Kidney epithelial cell (primary cell): ENCODE results near the gene SYS1. TPM values are rescaled to one million over a fixed set of nuclear protein-coding genes. Genes with fewer than 3 reads are reported as not detected.

Source experiments
- DNase-seq: peaks from one replicate; pipeline ENCODE4 v3.0.0-alpha.2; 2010; ENCODE audit warnings: low read depth
- H3K27me3 ChIP-seq: 2 replicates; pipeline ENCODE4 v1.6.0; 2011; ENCODE audit warnings: low read length; ENCODE audit not compliant: control insufficient read depth, insufficient read depth
- H3K36me3 ChIP-seq: 2 replicates; pipeline ENCODE4 v1.5.1; 2011; ENCODE audit warnings: low read length; ENCODE audit not compliant: control insufficient read depth, insufficient read depth
- H3K4me3 ChIP-seq: 2 replicates; pipeline ENCODE4 v1.5.1; 2011; ENCODE audit warnings: low read depth, mild to moderate bottlenecking, control low read depth, low read length
- total RNA-seq: library from RNA; depleted of rRNA; stranded (reverse); fragments of >200 nt; gene quantifications from 2 replicates; pipeline ENCODE4 v1.2.3, GENCODE V29; 2015
- TF ChIP-seq, protein P1 (sequence below): IDR thresholded peaks from 2 replicates; pipeline ENCODE4 v1.5.1; 2011; ENCODE audit warnings: mild to moderate bottlenecking, moderate library complexity, low read length, control low read depth, inconsistent platforms; ENCODE audit not compliant: insufficient read depth, poor library complexity, severe bottlenecking

Gene SYS1
- total RNA-seq, 1 donor from 2014 or later: 54.3 TPM

DNA sequence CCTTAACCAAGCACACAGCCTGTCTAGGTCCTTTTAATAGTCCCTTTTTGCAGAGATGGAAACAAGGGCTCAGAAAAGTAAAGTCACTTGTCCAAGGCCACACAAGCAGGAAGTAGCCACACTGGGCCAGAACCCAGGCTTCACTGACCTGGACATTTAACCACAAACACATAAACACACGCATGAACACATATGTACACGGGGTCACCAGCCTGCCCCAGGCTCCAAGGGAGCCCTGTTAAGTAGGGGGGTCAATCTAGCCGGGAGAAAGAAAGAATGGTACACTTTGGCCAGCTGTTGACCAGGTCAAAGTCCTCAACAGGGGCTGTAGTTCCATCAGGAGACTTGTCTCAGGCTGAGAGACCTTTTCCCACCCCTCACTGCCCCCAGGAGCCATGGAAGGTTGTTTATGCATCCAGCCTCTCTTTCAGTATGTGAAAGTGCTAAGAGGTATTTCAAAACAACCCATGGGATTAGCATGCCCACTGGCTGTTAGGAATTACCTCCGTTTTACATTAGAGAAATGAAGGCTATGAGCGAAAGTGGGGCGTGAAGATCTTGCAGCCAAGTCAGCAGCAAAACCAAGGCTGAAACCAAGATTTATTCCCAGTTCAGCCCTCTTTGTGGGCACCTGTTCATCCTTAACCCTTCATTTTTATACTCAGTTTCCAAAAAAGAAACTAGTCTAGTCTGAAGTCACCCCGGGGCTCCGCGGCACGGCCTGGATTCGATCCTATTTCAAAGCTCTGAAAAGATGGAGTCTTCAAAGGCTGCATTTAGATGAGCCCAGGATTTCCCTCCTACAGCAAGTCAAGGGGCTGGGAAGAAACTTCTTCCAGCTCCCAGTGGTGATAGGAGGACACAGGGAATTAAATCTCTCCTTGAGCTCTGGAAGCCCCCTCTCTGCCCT, 24.6 kb upstream of the SYS1 start:
- TF ChIP-seq, protein P1, sequence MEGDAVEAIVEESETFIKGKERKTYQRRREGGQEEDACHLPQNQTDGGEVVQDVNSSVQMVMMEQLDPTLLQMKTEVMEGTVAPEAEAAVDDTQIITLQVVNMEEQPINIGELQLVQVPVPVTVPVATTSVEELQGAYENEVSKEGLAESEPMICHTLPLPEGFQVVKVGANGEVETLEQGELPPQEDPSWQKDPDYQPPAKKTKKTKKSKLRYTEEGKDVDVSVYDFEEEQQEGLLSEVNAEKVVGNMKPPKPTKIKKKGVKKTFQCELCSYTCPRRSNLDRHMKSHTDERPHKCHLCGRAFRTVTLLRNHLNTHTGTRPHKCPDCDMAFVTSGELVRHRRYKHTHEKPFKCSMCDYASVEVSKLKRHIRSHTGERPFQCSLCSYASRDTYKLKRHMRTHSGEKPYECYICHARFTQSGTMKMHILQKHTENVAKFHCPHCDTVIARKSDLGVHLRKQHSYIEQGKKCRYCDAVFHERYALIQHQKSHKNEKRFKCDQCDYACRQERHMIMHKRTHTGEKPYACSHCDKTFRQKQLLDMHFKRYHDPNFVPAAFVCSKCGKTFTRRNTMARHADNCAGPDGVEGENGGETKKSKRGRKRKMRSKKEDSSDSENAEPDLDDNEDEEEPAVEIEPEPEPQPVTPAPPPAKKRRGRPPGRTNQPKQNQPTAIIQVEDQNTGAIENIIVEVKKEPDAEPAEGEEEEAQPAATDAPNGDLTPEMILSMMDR: no peak
- no peak for DNase-seq
- no peaks in the 10 kb centered on the region for H3K36me3 ChIP-seq
- H3K27me3 ChIP-seq: no peaks in the 10 kb centered on the region
- no peak overlapping the region for H3K4me3 ChIP-seq

DNA sequence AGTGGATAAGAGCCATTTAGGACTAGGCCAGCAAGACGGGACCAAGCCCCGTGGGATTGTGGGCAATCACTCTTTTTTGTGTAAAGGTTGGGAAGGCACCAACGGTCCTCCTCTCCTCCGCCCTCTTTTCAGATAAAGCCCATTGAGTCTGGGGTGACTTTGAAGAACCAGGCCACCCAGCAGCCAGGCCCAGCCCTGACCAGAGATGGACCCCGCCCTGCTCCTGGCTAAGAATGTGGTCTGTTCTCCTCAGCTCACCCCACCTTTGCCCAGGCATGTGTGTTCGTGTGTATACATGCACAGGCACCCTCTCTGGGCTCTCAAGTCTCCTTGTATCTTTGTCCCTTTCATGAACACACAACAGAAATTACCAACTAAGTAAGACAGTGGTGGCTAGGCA, 23.9 kb upstream of the SYS1 start:
- TF ChIP-seq, protein P1: no peak
- Histone ChIP-seq H3K27me3 (no peaks in the 10 kb centered on the region), H3K4me3 (no peak overlapping the region), H3K36me3 (no peaks in the 10 kb centered on the region)
- DNase-seq: no peak

DNA sequence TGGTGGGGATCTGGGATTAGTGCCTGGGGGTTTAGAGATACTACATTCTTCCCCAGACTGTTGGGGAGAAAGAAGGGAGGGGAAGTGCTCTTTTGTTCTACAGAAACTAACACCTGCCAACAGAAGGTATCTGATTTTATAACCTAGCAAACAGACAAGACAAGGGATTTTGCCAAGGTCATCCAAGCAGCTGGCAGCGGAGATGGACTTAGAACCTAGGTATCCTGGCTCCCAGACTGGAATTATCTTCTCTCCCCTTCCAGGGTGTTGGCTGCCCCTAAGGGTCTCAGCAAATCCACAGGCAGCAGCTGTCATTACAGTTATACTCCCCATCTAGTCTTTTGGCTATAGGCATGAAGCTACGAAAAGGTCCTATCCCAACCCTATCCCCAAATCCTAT, 23.2 kb upstream of the SYS1 start:
- DNase-seq: no peak
- TF ChIP-seq, protein P1: no peak
- Histone ChIP-seq H3K4me3 (no peak overlapping the region), H3K27me3 (no peaks in the 10 kb centered on the region), H3K36me3 (no peaks in the 10 kb centered on the region)

DNA sequence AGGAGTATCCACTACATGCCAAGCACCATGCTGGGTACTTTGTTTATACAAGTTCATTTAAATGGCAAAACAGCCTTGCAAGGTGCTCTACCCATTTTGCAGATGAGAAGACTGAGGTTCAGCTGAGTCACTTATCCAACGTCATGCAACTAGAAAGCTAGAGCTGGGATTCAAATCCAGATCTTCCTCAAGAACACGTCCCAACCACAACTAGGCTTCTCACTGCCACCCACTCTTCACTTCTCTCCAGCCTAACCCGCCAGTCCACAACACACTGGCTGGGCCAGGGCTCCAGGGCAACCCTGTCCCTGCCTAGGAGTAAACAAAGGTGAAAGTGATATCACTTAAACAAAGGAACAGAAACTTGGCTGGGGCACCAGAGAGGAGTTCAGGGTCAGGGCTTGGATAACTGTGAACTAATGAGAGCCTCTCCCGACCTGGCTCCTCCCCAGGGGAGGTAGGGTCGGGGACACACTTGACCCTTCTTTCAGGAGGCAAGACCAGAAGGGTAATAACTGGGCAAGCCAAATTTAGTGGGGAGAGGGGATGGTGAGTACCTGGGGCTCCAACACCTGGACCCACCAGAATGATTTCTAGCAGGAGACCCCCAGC, 22.6 kb upstream of the SYS1 start:
- TF ChIP-seq, protein P1: no peak
- H3K4me3 ChIP-seq: no peak overlapping the region
- no peaks in the 10 kb centered on the region for H3K36me3 ChIP-seq
- DNase-seq: no peak
- H3K27me3 ChIP-seq: no peaks in the 10 kb centered on the region

DNA sequence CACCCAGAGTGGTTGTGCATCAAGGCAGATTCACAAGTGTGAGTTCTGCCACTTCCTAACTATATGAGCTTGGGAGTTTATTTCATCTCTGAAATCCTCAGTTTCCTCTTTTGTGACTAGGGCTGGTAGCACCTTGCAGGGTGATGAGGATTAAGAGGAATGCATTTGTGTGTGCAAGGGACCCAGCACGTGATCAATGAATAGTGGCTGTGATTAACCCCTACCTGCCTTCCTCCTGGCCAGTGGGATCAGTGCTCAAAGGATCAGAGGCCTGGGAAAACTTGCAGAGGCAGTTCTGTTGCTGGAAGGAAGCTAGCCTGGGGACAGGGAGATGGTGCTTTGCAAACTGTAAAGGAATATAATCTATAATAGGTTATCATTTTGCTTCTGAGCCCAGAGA, 22.0 kb upstream of the SYS1 start:
- no peaks in the 10 kb centered on the region for H3K36me3 ChIP-seq
- TF ChIP-seq, protein P1: no peak
- no peak overlapping the region for H3K4me3 ChIP-seq
- DNase-seq: no peak
- H3K27me3 ChIP-seq: no peaks in the 10 kb centered on the region
